ENCODE results near the gene KIRREL1.

- TF ChIP-seq, protein P1, sequence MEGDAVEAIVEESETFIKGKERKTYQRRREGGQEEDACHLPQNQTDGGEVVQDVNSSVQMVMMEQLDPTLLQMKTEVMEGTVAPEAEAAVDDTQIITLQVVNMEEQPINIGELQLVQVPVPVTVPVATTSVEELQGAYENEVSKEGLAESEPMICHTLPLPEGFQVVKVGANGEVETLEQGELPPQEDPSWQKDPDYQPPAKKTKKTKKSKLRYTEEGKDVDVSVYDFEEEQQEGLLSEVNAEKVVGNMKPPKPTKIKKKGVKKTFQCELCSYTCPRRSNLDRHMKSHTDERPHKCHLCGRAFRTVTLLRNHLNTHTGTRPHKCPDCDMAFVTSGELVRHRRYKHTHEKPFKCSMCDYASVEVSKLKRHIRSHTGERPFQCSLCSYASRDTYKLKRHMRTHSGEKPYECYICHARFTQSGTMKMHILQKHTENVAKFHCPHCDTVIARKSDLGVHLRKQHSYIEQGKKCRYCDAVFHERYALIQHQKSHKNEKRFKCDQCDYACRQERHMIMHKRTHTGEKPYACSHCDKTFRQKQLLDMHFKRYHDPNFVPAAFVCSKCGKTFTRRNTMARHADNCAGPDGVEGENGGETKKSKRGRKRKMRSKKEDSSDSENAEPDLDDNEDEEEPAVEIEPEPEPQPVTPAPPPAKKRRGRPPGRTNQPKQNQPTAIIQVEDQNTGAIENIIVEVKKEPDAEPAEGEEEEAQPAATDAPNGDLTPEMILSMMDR (IDR thresholded peaks at IDR 0.05 in 8 of 11, conservative IDR thresholded peaks at IDR 0.05 in 3 of 11), result no peak
- TF ChIP-seq POLR2A (IDR thresholded peaks at IDR 0.05), result no peak
These were observed 77.7 kb downstream of the KIRREL1 start for GRCh38 chr1:158071138-158071537.

Measured in spleen (tissue), 7 donors.